Measurements from ENCODE around the gene CCL19.

DNA sequence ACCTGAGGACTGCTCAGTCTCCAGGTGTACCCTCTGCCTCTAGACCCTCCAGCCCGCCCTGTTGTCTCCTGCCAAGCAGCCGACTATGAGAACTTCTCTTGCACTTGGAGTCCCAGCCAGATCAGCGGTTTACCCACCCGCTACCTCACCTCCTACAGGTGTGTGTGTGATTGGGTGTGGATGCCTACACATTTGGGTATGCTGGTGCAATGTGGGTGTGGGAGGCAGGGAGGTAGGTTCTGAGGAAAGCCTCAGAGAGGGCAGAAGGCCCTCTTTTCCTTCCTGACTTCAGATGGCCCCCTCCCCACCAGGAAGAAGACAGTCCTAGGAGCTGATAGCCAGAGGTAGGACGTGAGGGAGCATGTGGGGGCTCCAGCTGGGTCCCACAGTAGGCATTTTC is 34.1 kb downstream of the CCL19 start:
- TF ChIP-seq, protein P1, sequence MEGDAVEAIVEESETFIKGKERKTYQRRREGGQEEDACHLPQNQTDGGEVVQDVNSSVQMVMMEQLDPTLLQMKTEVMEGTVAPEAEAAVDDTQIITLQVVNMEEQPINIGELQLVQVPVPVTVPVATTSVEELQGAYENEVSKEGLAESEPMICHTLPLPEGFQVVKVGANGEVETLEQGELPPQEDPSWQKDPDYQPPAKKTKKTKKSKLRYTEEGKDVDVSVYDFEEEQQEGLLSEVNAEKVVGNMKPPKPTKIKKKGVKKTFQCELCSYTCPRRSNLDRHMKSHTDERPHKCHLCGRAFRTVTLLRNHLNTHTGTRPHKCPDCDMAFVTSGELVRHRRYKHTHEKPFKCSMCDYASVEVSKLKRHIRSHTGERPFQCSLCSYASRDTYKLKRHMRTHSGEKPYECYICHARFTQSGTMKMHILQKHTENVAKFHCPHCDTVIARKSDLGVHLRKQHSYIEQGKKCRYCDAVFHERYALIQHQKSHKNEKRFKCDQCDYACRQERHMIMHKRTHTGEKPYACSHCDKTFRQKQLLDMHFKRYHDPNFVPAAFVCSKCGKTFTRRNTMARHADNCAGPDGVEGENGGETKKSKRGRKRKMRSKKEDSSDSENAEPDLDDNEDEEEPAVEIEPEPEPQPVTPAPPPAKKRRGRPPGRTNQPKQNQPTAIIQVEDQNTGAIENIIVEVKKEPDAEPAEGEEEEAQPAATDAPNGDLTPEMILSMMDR (IDR thresholded peaks at IDR 0.05), result no peak
- TF ChIP-seq POLR2A (IDR thresholded peaks at IDR 0.05), result no peak

All from lower leg skin (tissue), 3 donors.